Coronary artery (tissue), 2 donors: ENCODE measurements around the gene UPF1.

Source experiments
- DNase-seq: peaks from one replicate; pipeline ENCODE4 v3.0.0-alpha.2; 2017; ENCODE audit warnings: low spot score
- H3K27ac ChIP-seq, 2 donors: fragments of 200-600 bp; sonication (generic); one replicate each; pipeline ENCODE4 v1.5.1; 2016 to 2019
- H3K4me3 ChIP-seq: fragments of 200-600 bp; sonication (generic); 2 replicates; pipeline ENCODE4 v1.5.1; 2016; ENCODE audit warnings: mild to moderate bottlenecking, moderate library complexity
- CTCF ChIP-seq: fragments of 200-600 bp; sonication (generic); IDR thresholded peaks from one replicate; pipeline ENCODE4 v1.5.1; 2019; ENCODE audit warnings: antibody characterized with exemption

The UPF1 gene

DNA sequence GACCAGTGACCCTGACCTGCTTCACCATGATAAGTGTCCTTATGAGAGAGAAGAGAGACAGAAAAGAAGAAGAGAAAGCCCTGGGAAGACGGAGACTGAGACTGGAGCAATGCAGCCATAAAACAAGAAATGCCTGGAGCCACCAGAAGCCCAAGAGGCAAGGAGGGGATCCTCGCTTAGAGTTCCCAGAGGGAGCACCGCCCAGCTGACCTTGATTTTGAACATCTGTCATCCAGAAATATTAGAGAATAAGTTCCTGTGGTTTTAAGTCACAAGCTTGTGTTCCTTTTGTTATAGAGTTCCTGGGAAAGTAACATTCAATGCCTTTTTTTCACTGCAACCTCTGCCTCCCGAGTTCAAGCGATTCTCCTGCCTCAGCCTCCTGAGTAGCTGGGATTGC is 44.0 kb downstream of the UPF1 start:
- H3K27ac ChIP-seq, result no peak overlapping the region
- H3K4me3 ChIP-seq, result no peak overlapping the region
- DNase-seq, result no peak
- no peak for TF ChIP-seq CTCF

DNA sequence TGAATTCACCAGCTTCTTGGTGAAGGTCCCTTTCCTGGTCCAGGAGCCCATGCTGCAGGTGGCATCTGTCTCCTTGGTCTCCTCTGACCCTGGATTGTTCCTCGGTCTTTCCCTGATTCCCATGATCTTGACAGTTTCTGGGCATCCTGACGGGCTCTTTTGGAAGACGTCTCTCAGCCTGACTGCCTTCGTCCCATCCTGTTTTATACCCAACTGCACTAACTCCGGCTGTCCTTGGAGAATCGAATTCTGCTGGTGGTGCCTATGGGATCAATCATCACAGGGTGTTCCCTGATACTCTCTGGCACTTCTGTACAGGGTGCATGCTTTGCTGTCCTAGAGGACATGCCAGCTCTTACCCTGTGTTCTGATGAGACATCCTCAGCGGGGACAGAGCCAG is 45.1 kb downstream of the UPF1 start:
- TF ChIP-seq CTCF, result no peak
- no peak overlapping the region for H3K4me3 ChIP-seq
- DNase-seq, result no peak
- no peak overlapping the region for H3K27ac ChIP-seq

DNA sequence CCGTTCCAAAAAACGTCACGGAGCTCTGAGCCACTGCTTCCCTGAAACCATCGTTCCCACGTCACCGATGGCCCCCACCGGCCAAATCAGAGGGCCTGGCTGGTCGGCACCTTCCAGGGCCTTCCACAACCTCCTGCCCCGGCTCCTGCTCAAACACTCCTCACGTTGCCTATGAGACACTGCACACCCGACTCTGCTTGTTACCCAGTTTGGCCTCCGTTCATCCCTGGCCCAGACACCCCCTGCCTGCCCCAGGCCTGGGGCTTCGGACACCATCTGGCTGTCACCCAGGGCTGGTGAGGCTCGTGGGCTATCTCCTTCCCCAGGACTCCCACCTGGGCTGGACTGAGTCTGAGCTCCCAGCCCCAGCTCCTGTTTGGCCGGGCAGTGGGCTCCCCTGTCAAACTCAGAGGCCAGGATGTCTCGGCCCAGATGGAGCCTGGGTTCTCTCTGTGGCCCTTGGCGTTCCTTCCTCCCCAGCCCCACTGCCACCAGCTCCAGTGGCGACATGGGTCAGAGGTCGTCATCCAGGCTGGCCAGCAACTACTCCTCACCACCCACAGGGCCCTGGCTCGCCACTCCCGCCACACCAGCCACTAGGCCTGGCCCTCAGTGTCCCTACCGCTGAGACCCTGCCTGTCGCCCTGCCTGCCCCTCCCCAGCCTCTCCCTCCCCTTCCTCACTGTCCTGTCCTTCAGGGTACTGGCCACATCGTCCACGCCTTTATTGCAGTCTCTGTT is 46.5 kb downstream of the UPF1 start:
- no peak for TF ChIP-seq CTCF
- DNase-seq, result no peak
- Histone ChIP-seq H3K27ac (no peak overlapping the region), H3K4me3 (no peak overlapping the region)

DNA sequence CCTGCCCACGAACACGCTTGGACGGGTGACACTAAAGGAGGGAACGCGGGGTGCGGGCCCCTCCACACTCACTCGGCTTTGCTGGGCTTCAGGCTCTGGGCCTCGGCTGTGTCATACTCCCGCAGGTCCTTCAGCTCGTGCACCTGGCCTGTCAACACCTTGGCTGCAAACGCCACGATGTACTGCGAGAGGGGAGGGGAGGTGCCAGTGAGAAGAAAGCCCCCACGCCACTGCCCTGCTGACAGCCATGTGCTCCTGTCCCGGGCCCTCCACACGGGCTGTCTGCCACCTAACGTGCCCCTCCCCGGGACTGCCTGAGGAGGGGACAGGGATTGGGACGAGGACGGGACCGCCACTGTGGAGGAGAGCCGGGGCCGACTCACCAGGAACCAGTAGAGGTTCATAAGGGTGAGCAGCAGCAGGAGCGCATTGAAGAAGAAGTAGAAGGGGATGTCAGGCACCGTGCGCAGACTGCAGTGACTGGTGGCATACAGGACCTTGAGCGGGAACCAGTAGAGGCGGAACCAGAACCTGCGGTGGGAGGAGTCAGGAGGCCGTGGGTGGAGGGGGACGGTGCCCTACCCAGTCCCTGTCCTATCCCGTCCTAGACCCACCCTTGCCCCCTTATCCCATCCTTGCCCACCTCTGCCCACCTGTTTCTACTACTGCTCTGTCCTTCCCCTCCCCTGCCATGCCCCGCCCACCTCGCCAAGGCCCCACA is 47.3 kb downstream of the UPF1 start:
- no peak for DNase-seq
- H3K4me3 ChIP-seq, result no peak overlapping the region
- no peak for TF ChIP-seq CTCF
- no peak overlapping the region for H3K27ac ChIP-seq

DNA sequence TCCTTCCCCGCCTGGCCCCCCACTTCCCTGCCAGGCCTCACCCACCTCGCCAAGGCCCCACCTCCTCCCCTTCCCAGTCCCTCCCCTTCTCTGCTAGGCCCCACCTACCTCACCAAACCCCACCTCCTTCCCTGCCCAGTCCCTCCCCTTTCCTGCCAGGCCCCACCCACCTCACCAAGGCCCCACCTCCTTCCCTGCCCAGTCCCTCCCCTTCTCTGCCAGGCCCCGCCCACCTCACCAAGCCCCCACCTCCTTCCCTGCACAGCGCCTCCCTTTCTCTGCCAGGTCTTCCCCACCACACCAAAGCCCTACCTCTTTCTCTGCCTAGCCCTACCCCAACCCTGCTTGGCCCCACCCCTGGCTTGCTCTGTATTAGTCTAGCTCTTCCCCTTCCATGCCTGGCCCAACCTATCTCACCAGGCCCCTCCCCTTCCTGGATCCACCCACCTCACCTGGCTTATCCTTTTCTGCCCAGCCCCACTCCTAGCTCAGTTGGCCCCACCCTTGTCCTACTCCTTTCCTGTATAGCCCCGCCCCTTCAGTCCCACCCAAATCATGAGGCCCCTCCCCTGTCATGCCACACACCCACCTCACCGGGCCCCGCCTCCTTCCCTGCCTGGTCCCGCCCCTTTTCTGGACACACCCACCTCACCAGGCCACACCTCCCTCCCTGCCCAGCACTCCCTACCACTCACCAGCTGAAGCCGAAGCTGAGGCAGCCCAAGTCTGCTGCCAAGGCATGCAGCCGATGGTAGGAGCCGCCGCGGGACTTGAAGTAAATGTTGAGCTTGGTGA is 48.0 kb downstream of the UPF1 start:
- no peak overlapping the region for H3K4me3 ChIP-seq
- no peak for DNase-seq
- TF ChIP-seq CTCF, result no peak
- H3K27ac ChIP-seq, result no peak overlapping the region

- Histone ChIP-seq H3K4me3 (no peak overlapping the region), H3K27ac (no peak overlapping the region)
- no peak for TF ChIP-seq CTCF
- no peak for DNase-seq
These were observed 49.7 kb downstream of the UPF1 start for GRCh38 chr19:18881491-18881890.
